ENCODE measurements around the gene SYT17.

DNA sequence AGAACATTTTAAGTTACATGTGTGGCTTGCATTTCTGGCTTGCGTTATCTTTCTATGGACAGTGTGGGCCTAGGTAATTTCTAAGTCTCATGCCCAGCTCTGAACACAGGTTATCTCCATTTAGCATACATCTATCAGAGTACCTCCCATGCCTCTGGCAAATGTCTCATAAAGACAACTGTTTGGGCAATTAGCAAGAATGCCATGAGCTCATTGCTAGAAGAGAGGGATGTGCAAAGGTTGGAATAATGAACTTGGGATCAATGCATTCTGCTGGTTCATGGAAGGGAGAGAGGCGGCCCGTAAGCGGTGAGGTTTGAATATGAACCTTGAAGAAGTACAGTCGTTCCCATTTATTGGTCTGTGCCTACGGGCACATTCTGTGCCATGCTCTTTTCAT is 14.4 kb downstream of the SYT17 start:
- TF ChIP-seq POLR2AphosphoS5 (IDR thresholded peaks at IDR 0.05; ENCODE audit: borderline replicate concordance, low read depth, low read length) (no peak), FOXP2 (optimal IDR thresholded peaks at IDR 0.05; ENCODE audit: control extremely low read depth, extremely low read length, insufficient read depth) (no peak), EZH2 (IDR thresholded peaks at IDR 0.05) (no peak)

Measured in SK-N-MC (cell line).